ENCODE results near the gene LRRC19.

LRRC19 gene

DNA sequence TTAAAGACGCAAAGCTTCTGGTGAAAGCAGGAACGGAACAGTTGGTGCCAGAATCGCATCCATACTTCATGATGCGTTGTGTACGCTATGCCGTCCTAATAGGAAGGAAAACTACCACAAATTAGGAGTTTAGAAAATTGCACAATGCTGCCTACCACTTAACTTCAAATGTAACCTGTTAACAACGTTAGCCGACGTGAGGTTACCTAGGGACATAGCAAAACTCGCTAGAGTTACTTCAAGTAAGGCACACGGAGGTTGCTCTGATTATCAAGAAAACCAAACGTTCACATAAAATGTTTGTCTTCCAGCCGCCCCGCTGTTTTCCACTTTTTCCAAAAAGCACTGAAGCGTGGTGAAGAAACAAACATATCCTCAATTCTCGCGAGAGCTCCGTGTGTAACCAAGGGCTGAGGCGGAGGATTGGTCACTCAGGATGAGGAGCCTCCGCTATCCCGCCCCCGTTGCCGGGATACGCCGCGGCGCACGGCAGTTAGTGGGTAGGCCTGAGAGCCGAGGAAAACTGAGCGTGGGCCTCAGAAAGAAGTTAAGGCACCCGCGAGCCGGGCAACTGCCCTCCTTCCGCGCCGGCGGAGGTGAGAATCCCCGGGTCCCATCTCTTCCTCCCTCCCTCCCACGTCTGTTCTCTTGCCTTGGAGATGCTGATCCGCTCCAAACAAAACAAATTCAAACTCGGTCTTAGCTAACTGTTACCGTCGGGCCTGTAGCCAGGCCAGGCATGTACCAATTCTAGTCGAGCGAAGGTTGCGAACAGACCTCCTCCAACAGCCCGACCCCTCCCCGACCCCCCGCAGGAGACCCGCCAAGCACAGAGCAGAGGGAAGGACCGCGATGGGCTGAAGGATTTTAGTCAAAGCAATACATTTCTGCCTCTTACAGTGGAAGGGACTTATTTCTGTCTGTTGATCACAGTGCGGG, 49.3 kb downstream of the LRRC19 start, which contains the start of gene IFT74:
TSS of gene IFT74 (plus strand) at position 492 of the 939 bp plus-strand sequence. CDS start 5,556 bp downstream, outside the sequence.
- peak; percentile 86 for DNase-seq

DNA sequence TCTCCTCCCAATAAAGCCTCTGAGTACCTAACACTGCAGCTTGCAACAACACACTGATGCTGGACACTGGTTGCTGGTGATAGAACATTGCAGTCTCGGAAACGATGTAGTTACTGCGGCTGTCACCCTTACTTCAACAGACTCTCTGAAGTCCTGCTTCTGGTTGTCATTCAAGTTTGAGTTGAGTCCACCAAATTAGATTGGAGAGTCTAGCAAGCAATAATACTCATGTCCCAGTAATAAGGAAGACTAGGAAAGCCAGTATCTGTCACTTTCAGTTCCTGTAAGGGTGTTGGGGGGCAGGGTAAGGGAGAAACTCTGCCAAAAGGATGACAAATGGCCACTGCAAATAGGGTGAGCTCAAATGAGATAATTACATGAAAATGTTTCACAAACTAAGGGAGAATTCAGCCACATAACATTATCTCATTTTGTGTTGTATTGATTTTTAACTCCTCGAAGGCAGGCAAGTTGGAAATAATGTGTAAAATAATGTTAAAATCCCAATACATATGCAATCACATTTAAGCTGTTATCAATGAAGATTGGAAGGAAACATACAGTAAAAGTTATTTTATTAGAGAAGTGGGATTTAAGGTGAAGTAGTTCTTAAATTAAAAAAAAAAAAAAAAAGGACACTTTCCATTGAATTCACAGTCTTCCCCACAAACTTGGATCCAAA, 50.1 kb downstream of the LRRC19 start:
- no peak for DNase-seq

DNA sequence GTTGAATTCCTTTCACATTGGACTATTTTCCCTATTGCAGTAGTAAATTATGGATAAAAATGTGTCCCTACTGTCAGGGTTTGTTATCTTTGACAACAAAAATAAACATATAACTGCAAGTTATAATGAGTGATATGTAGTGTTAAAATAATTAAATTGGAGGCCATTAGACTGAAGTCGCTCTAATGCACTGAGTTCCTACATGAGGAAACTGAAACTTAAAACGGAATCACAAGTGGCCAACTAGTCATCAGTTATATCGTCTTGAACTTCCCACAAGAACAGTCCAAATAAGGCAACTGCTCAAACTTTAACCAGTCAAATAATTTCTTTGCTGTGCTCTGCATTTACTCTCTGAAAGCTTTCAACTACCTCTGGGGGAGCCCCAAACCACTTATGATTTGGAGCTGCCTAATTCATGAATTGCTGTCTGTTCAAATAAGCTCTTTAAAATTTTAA, 51.4 kb downstream of the LRRC19 start:
- DNase-seq, result no peak

DNA sequence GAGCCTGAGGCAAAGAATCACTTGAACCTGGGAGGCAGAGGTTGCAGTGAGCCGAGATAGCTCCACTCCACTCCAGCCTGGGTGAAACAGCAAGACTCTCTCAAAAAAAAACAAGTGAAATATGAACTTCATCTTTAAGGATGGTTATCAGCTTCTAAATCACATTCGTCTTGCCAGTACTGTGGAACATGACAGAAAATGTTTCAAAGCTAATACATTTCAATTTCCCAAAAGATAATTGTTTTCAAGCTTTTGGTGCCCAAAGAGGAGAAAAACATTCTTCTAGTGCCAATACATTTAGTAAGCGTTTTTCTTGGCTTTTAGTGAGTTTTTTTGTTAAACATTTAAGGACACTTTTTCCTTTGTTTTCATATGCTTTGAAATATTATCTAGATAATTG, 53.7 kb downstream of the LRRC19 start:
- DNase-seq, result no peak

DNA sequence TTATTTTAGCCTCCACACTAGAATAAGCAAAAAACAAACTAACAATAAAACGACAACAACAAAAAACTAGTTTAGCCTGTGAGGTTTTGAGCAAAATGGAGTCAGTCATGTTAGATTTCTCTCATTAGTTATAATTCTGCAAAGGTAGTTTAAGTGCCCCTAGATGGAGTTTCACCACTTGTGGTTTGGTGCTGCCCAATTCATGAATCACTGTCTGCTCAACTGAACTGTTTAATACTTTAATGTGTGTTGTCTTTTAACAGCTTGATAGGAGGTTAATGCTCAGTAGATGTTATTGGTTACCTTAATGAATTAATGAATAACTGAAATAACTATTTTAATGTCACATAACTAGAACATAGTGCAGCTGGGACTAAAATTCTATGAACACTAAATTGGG, 55.0 kb downstream of the LRRC19 start:
- DNase-seq, result no peak

DNA sequence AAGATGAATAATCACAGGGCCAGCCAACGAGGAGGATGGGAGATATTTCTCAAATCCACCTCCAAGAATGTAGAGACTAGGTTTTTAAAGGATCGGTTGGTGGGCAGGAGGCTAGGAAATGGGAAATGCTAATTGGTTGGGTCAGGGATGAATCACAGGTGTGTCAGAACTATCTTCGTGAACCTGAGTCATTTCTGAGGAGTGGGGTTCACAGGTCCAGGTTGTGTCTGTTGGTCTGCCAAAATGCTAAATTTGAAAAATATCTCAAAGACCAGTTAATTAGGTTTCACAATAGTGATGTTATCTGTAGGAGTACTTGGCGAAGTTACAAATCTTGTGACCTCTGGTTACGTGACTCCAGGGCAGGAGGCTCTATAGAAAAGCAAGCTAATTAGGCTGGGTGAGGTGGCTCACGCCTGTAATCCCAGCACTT, 55.8 kb downstream of the LRRC19 start:
- DNase-seq, result no peak

DNA sequence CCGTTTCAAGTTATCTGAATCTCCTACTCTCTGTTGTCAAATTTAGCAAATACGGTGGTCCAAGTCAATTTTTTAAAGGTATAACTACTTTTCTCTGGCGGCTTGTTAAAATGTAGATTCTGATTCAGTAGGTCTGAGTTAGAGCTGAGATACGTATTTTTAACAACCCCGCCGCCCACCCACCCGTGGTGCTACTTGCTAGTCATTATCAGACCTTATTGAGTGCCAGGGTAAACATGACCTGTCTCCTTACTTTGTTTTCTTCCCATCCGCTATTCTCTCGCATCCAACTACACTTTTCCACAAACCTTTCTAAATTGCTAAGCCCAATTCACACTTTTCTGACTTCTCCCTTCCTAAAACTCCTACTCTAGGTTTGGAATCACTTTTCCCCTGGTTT, 57.7 kb downstream of the LRRC19 start:
- DNase-seq, result no peak

DNA sequence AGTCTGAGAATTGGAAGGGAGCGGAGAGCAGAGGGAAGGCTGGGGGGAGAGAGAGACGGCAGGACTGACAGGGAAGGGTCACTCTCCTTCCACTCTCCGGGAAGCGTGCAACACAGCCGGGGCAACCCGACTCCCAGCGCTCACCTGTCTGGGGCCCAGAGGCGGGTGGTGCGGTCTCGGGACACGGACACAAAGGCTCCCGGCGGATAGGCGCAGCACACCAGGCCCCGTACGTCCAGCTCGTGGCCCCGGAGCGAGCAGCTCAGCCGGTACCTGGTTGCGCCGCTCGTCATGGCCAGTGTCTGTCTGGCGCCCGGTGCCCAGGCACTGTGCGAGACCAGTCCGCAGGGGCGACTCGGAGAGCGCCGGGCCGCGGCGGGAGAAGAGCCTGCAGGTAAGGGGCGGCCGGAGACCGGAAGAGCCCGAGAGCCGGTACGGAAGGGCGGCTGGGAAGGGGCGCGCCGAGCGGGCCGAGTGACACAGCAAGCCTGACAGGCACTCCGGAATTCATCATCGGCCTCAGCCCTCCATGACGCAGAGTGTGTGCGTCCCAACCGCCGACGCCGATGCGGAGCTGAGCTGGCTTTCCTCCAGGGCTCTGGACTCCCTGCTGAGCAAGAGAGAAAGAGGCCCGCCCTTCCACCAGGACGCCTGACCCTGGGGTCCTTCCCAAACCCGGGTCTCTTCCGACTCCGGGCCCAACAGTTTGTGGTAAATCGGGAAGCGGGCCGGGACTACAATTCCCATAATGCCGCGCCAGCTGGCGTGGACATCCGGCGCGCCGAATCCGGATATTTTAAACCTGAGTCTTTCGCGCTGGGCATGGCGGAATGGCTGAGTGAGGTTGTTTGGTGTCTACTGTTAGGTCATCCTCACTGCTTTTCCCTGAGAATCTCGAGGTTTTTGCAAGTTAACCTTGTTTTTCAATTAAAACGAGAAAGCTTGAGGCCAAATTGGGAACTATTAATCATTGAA, 58.4 kb downstream of the LRRC19 start, which contains the start of gene PLAA:
TSS of gene PLAA (minus strand) at position 490 of the 975 bp plus-strand sequence. CDS start at position 293, 197 bp downstream.
- DNase-seq, result peak; percentile 44

DNA sequence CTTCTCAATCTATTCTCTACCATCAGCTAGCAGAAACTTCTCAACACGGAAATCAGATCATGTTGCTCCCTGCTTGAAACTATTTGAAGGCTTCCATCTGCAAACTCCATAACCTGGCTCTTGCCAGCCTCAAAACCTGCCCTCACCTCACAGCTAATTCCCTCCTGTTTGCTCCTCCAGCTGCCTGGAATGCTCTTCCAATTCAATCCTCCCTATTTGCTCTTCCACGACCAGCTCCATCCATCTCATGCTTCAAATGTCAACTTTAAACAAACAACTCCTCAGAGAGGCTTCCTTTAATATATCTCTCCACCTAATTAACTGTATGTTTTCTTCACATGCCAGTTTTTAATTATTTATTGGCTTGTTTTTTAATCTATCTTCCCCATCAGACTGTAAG, 59.9 kb downstream of the LRRC19 start:
- DNase-seq, result no peak

Measured in NCI-H1436 treated with DMSO at 0.1 percent for 48 hours (cell line).